K562 (cell line): ENCODE data around the gene SVIL. TPM values are rescaled to one million over a fixed set of nuclear protein-coding genes. Genes with fewer than 3 reads are reported as not detected.

Source experiments
- ATAC-seq: fragments of 200-7000 bp; cut with Tn5 transposase; 3 replicates; pipeline ENCODE4 v1.9.1; 2020; ENCODE audit warnings: moderate library complexity
- BruUV-seq: library from RNA; stranded (reverse); fragments of 400-500 nt; replicated peaks from 2 replicates; lab custom pipeline; 2021; lab: Mats Ljungman, UMichigan
- CTCF ChIA-PET: fragments of 300-600 bp; formaldehyde crosslinking; extraction: SDS; loops from one replicate; lab custom pipeline; 2021; ENCODE audit warnings: low intra/inter-chr PET ratio; lab: Yijun Ruan, JAX
- POLR2A ChIA-PET: fragments of 300-600, 350-650 bp; sonication (Branson Sonifier 250); formaldehyde crosslinking; extraction: SDS; loops from one replicate; lab custom pipeline; 2021; ENCODE audit warnings: antibody characterized with exemption, inconsistent platforms; lab: Yijun Ruan, JAX
- DNase-seq, 4 experiments: peaks; one replicate each; pipeline versions ENCODE4 v3.0.0 to v3.0.0-alpha.2; 2011 to 2018; ENCODE audit warnings: low spot score in 3 of 4, mixed read lengths in 3 of 4; ENCODE audit errors: extremely low read depth in 1 of 4
- FAIRE-seq: peaks from 2 replicates; lab custom pipeline; 2011; peaks lifted over from hg19 to GRCh38; lab: Jason Lieb, UNC
- H2AFZ ChIP-seq: 2 replicates; pipeline ENCODE4 v1.6.0; 2011; ENCODE audit warnings: low read depth, low read length, control low read depth, inconsistent platforms
- H3K27ac ChIP-seq: fragments of 200-600 bp; 3 replicates; pipeline ENCODE4 v1.8.0; 2011; ENCODE audit warnings: low read depth, mild to moderate bottlenecking, control low read depth, inconsistent platforms, low read length, moderate library complexity, mixed read lengths; ENCODE audit errors: extremely low read depth
- H3K27me3 ChIP-seq, 2 experiments: fragments of 300-600 bp in 1 of 2; 2 replicates in 1 of 2; 3 replicates in 1 of 2; pipeline versions ENCODE4 v1.6.0 to v1.8.0; 2011; ENCODE audit warnings: inconsistent platforms in 2 of 2, low read length in 2 of 2, mild to moderate bottlenecking in 1 of 2, mixed read lengths in 1 of 2, moderate library complexity in 1 of 2; ENCODE audit not compliant: control insufficient read depth in 2 of 2, insufficient read depth in 2 of 2
- H3K36me3 ChIP-seq: fragments of 300-600 bp; 3 replicates; pipeline ENCODE4 v1.8.0; 2011; ENCODE audit warnings: mild to moderate bottlenecking, low read length, inconsistent platforms; ENCODE audit not compliant: control insufficient read depth, insufficient read depth
- H3K4me1 ChIP-seq, 2 experiments: fragments of 200-600 bp in 1 of 2; replicated peaks in 1 of 2; 2 replicates in 1 of 2; 3 replicates in 1 of 2; pipeline versions ENCODE4 v1.5.1 to v1.8.0; 2011; ENCODE audit warnings: inconsistent platforms in 2 of 2, low read length in 2 of 2, mild to moderate bottlenecking in 1 of 2, mixed read lengths in 1 of 2, moderate library complexity in 1 of 2; ENCODE audit not compliant: control insufficient read depth in 2 of 2, insufficient read depth in 2 of 2
- H3K4me2 ChIP-seq: 2 replicates; pipeline ENCODE4 v1.6.1; 2011; ENCODE audit warnings: low read length, control low read depth, inconsistent platforms, mixed read lengths; ENCODE audit not compliant: insufficient read depth
- H3K4me3 ChIP-seq: fragments of 200-600 bp; sonication (generic), shearing (Covaris generic); 2 replicates; pipeline ENCODE4 v1.5.1; 2016; ENCODE audit warnings: control low read depth, inconsistent platforms
- H3K79me2 ChIP-seq: fragments of 200-600 bp; 3 replicates; pipeline ENCODE4 v1.8.0; 2011; ENCODE audit warnings: low read length, inconsistent platforms; ENCODE audit not compliant: control insufficient read depth, insufficient read depth
- H3K9ac ChIP-seq, 2 experiments: 2 replicates each; pipeline versions ENCODE4 v1.6.0 to v1.6.1; 2011; ENCODE audit warnings: low read depth in 2 of 2, low read length in 2 of 2, control low read depth in 1 of 2, inconsistent platforms in 1 of 2, mild to moderate bottlenecking in 1 of 2, mixed read lengths in 1 of 2; ENCODE audit not compliant: insufficient read depth in 1 of 2
- H3K9me1 ChIP-seq: one replicate; pipeline ENCODE4 v1.6.0; 2011; ENCODE audit warnings: inconsistent platforms, mild to moderate bottlenecking, low read length, moderate library complexity; ENCODE audit not compliant: control insufficient read depth, insufficient read depth
- H3K9me3 ChIP-seq: replicated peaks from 2 replicates; pipeline ENCODE4 v1.5.1; 2011; ENCODE audit warnings: low read depth, low read length, inconsistent platforms; ENCODE audit not compliant: control insufficient read depth, insufficient read depth
- H4K20me1 ChIP-seq: replicated peaks from 2 replicates; pipeline ENCODE4 v1.6.1; 2011; ENCODE audit warnings: low read length, inconsistent platforms, mixed read lengths; ENCODE audit not compliant: control insufficient read depth, insufficient read depth
- CBX8 ChIP-seq: fragments of 200-600 bp; sonication (generic); IDR thresholded peaks from 2 replicates; pipeline ENCODE4 v1.6.1; 2012; ENCODE audit warnings: borderline replicate concordance, mixed run types, low read depth, mild to moderate bottlenecking, moderate library complexity, mixed read lengths, low read length, control low read depth, inconsistent platforms; ENCODE audit not compliant: poor library complexity, severe bottlenecking; ENCODE audit errors: extremely low read depth
- CCNT2 ChIP-seq: IDR thresholded peaks from 2 replicates; pipeline ENCODE4 v1.6.1; 2011; ENCODE audit warnings: borderline replicate concordance, low read depth, mild to moderate bottlenecking, moderate library complexity, mixed read lengths, low read length; ENCODE audit not compliant: insufficient read length; ENCODE audit errors: extremely low read depth
- FOXK2 ChIP-seq, 2 experiments: fragments of 450-650 bp; IDR thresholded peaks in 1 of 2; conservative IDR thresholded peaks in 1 of 2; 2 replicates each; pipeline ENCODE4 v1.6.1; 2016; ENCODE audit warnings: low read depth in 2 of 2, mild to moderate bottlenecking in 1 of 2
- GABPA ChIP-seq: fragments of 200-800 bp; sonication (Bioruptor generic); conservative IDR thresholded peaks from 2 replicates; pipeline ENCODE4 v1.6.1; 2016; ENCODE audit warnings: low read depth, missing genetic modification characterization, missing compliant biosample characterization
- MCM2 ChIP-seq: fragments of 450-650 bp; IDR thresholded peaks from 2 replicates; pipeline ENCODE4 v1.6.1; 2017; ENCODE audit warnings: low read depth, mild to moderate bottlenecking
- NR1H2 ChIP-seq: sonication (generic); formaldehyde crosslinking; IDR thresholded peaks from 2 replicates; pipeline ENCODE4 v1.4.0; 2020; ENCODE audit warnings: mild to moderate bottlenecking, missing genetic modification reagents
- PRPF4 ChIP-seq: fragments of 200-400 bp; formaldehyde crosslinking; IDR thresholded peaks from one replicate; pipeline ENCODE4 v1.6.1; 2017; ENCODE audit warnings: low read length, low read depth, mild to moderate bottlenecking; ENCODE audit not compliant: insufficient read depth, poor library complexity, severe bottlenecking
- RFX7 ChIP-seq: fragments of 250-450 bp; sonication (Bioruptor Pico); IDR thresholded peaks from 2 replicates; pipeline ENCODE4 v1.5.1; 2021; ENCODE audit warnings: mild to moderate bottlenecking
- SIRT6 ChIP-seq: IDR thresholded peaks from one replicate; pipeline ENCODE4 v1.6.1; 2012; ENCODE audit warnings: low read depth, mild to moderate bottlenecking, control low read depth, inconsistent platforms, low read length, moderate library complexity
- SREBF2 ChIP-seq: sonication (generic); formaldehyde crosslinking; IDR thresholded peaks from 2 replicates; pipeline ENCODE4 v1.4.0; 2020; ENCODE audit warnings: mild to moderate bottlenecking, missing genetic modification reagents
- ZNF140 ChIP-seq: fragments of 250-450 bp; sonication (Bioruptor Pico); IDR thresholded peaks from 2 replicates; pipeline ENCODE4 v1.8.0; 2021; ENCODE audit warnings: moderate library complexity, mild to moderate bottlenecking, inconsistent platforms
- ZNF197 ChIP-seq: fragments of 200-800 bp; sonication (Bioruptor generic); IDR thresholded peaks from 2 replicates; pipeline ENCODE4 v1.6.1; 2016; ENCODE audit warnings: low read depth, missing genetic modification characterization, missing compliant biosample characterization
- ZNF282 ChIP-seq: sonication (generic); formaldehyde crosslinking; IDR thresholded peaks from 2 replicates; pipeline ENCODE4 v1.8.1; 2023; ENCODE audit warnings: missing genetic modification reagents
- ZNF324 ChIP-seq: fragments of 250-450 bp; sonication (Bioruptor Pico); IDR thresholded peaks from 2 replicates; pipeline ENCODE4 v1.4.0; 2020; ENCODE audit warnings: mild to moderate bottlenecking
- WGBS: fragments of 100-300 bp; shearing (Covaris generic); methylation state at CpG from one replicate; pipeline ENCODE4 v1.1.6; 2016; ENCODE audit warnings: low coverage, mixed read lengths; ENCODE audit not compliant: insufficient coverage; ENCODE audit errors: missing lambda C conversion rate; 5-methylcytosine and 5-hydroxymethylcytosine counted together
- in situ Hi-C: fragments of 300-500 bp; cut with MboI; formaldehyde crosslinking; loops from 4 replicates; pipeline ENCODE4 v1.15.0; 2018; ENCODE audit warnings: inconsistent platforms, mixed read lengths
- intact Hi-C: fragments of 100-400 bp; cut with micrococcal nuclease; formaldehyde crosslinking; loops from 2 replicates; pipeline ENCODE4 v1.14.2; 2022
- polyA plus RNA-seq, 8 experiments: library from polyadenylated mRNA; depleted of rRNA in 4 of 8; stranded (reverse) in 5 of 8; unstranded in 3 of 8; fragments of >200 nt; fragmentation: Nextera tagmentation in 2 of 8; fragmentation: Illumina TruSeq in 1 of 8; extraction: Ambion mirVana in 2 of 8; extraction: Trizol in 1 of 8; gene quantifications; 2 replicates each; pipeline versions ENCODE4 v1.2.1 to v1.2.3, GENCODE V29; 2011 to 2014; ENCODE audit warnings: inconsistent platforms in 1 of 8, missing spikeins in 1 of 8
- total RNA-seq, 7 experiments: library from RNA; depleted of rRNA in 6 of 7; stranded (reverse); fragments of >200 nt in 6 of 7; fragmentation: Illumina TruSeq in 2 of 7; extraction: Trizol in 2 of 7; gene quantifications; 2 replicates each; pipeline versions ENCODE4 v1.2.1 to v1.2.3, GENCODE V29; 2011 to 2021; ENCODE audit warnings: low replicate concordance in 1 of 7
- TF ChIP-seq, protein P1 (sequence below): fragments of 250-450 bp; sonication (Bioruptor Pico); IDR thresholded peaks from 2 replicates; pipeline ENCODE4 v1.8.0; 2022; ENCODE audit warnings: inconsistent platforms
- TF ChIP-seq, protein P2 (sequence below): sonication (generic); formaldehyde crosslinking; IDR thresholded peaks from 2 replicates; pipeline ENCODE4 v1.9.0; 2022; ENCODE audit warnings: mild to moderate bottlenecking, missing genetic modification reagents
- TF ChIP-seq, protein P3 (sequence below): fragments of 250-450 bp; sonication (Bioruptor Pico); IDR thresholded peaks from 2 replicates; pipeline ENCODE4 v1.8.0; 2022; ENCODE audit warnings: moderate library complexity, mild to moderate bottlenecking, inconsistent platforms
- TF ChIP-seq, protein P4 (sequence below): IDR thresholded peaks from 2 replicates; pipeline ENCODE4 v1.6.1; 2016; ENCODE audit warnings: missing genetic modification characterization, missing compliant biosample characterization

Gene SVIL
- total and polyA plus RNA-seq, 9 of the 15 experiments (the other 6 are each of a cell fraction or from before 2014, with no cell fraction given): under 0.01 to 0.18 (median 0.05) TPM; not detected in 3

DNA sequence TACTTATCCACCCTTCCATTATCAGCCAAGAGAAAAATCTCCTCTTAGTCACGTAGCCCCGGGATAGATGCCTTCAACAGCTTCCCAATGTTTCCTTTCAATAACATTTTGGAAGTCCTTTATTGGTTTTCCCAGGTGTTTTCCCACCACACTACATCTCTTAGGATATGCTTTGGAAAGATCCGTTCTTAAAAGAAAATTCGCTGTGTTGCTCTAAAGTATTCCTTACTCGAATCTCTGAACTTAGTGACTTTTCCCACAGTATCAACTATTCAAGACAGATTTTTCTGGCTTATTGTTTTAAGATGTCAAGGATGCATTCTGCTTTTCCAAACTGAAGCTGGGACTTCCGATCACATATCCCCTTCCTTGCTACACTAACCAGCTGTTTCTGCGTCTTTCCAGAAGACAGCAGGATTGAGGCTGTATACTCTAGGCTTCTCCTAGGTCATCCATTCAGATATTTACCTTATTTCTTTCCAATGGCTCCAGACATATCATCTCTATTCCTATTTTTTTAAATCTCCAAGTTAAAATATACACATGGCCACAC is 36.5 kb upstream of the SVIL start:
- no peaks in the 10 kb centered on the region for H3K27me3 ChIP-seq
- no peak for ATAC-seq
- POLR2A ChIA-PET: interaction anchor here (0.7 kb wide), 2 partner anchors 16 to 280 kb away, joined by 3 read pairs; no protein-coding TSS in a partner anchor
- H2AFZ ChIP-seq: no peak overlapping the region
- no peaks in the 10 kb centered on the region for H3K79me2 ChIP-seq
- FAIRE-seq: no peak
- 2% methylated on average over 7 of the region's 7 CpGs for WGBS
- H3K4me1 ChIP-seq: no peaks in the 10 kb centered on the region
- no peaks in the 10 kb centered on the region for H4K20me1 ChIP-seq
- DNase-seq: no peak
- in situ Hi-C loops (no loop called here), intact Hi-C loops (no loop called here)
- H3K36me3 ChIP-seq: no peaks in the 10 kb centered on the region
- CTCF ChIA-PET: no interaction called here
- no peaks in the 10 kb centered on the region for H3K9me3 ChIP-seq
- no peak overlapping the region for H3K9ac ChIP-seq
- TF ChIP-seq ZNF324: no peak
- TF ChIP-seq CCNT2: no peak
- no peak for TF ChIP-seq GABPA (tag)
- no peak for TF ChIP-seq RFX7 (CRISPR knock-in tag)
- no peak for TF ChIP-seq ZNF197
- TF ChIP-seq ZNF282: no peak
- no peak for TF ChIP-seq SIRT6
- TF ChIP-seq, protein P1, sequence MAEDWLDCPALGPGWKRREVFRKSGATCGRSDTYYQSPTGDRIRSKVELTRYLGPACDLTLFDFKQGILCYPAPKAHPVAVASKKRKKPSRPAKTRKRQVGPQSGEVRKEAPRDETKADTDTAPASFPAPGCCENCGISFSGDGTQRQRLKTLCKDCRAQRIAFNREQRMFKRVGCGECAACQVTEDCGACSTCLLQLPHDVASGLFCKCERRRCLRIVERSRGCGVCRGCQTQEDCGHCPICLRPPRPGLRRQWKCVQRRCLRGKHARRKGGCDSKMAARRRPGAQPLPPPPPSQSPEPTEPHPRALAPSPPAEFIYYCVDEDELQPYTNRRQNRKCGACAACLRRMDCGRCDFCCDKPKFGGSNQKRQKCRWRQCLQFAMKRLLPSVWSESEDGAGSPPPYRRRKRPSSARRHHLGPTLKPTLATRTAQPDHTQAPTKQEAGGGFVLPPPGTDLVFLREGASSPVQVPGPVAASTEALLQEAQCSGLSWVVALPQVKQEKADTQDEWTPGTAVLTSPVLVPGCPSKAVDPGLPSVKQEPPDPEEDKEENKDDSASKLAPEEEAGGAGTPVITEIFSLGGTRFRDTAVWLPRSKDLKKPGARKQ (CRISPR knock-in tag): no peak
- TF ChIP-seq PRPF4: no peak
- TF ChIP-seq MCM2: no peak
- no peak for TF ChIP-seq SREBF2 (CRISPR knock-in tag)
- no peak for TF ChIP-seq CBX8
- TF ChIP-seq, protein P2, sequence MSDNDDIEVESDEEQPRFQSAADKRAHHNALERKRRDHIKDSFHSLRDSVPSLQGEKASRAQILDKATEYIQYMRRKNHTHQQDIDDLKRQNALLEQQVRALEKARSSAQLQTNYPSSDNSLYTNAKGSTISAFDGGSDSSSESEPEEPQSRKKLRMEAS (CRISPR knock-in tag): no peak
- TF ChIP-seq NR1H2 (CRISPR knock-in tag): no peak
- TF ChIP-seq FOXK2 (conservative IDR thresholded peaks at IDR 0.05 in 1 of 2, IDR thresholded peaks at IDR 0.05 in 1 of 2; ENCODE audit: low read depth in 2 of 2): no peak
- TF ChIP-seq, protein P3, sequence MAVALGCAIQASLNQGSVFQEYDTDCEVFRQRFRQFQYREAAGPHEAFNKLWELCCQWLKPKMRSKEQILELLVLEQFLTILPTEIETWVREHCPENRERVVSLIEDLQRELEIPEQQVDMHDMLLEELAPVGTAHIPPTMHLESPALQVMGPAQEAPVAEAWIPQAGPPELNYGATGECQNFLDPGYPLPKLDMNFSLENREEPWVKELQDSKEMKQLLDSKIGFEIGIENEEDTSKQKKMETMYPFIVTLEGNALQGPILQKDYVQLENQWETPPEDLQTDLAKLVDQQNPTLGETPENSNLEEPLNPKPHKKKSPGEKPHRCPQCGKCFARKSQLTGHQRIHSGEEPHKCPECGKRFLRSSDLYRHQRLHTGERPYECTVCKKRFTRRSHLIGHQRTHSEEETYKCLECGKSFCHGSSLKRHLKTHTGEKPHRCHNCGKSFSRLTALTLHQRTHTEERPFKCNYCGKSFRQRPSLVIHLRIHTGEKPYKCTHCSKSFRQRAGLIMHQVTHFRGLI: no peak
- no peak for TF ChIP-seq ZNF140 (CRISPR knock-in tag)
- TF ChIP-seq, protein P4, sequence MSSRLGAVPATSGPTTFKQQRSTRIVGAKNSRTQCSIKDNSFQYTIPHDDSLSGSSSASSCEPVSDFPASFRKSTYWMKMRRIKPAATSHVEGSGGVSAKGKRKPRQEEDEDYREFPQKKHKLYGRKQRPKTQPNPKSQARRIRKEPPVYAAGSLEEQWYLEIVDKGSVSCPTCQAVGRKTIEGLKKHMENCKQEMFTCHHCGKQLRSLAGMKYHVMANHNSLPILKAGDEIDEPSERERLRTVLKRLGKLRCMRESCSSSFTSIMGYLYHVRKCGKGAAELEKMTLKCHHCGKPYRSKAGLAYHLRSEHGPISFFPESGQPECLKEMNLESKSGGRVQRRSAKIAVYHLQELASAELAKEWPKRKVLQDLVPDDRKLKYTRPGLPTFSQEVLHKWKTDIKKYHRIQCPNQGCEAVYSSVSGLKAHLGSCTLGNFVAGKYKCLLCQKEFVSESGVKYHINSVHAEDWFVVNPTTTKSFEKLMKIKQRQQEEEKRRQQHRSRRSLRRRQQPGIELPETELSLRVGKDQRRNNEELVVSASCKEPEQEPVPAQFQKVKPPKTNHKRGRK (tag): no peak
- no peak overlapping the region for H3K27ac ChIP-seq
- no peak overlapping the region for H3K4me2 ChIP-seq
- no TSS peak for BruUV-seq
- no peak overlapping the region for H3K4me3 ChIP-seq
- H3K9me1 ChIP-seq: no peaks in the 10 kb centered on the region
